H9 (cell line): ENCODE measurements around the gene YEATS2. TPM values are rescaled to one million over a fixed set of nuclear protein-coding genes. Genes with fewer than 3 reads are reported as not detected.

Source experiments
- DNase-seq: peaks from one replicate; pipeline ENCODE4 v3.0.0-alpha.2; 2017
- H2AFZ ChIP-seq: one replicate; pipeline ENCODE4 v1.6.1; 2013; ENCODE audit warnings: mild to moderate bottlenecking, low read length, control low read depth, moderate library complexity
- H2AK5ac ChIP-seq: 2 replicates; pipeline ENCODE4 v1.6.1; 2013; ENCODE audit warnings: low read length, control low read depth, mixed read lengths; ENCODE audit not compliant: insufficient read length
- H2BK120ac ChIP-seq: one replicate; pipeline ENCODE4 v1.6.1; 2013; ENCODE audit warnings: low read depth, mild to moderate bottlenecking, low read length, control low read depth, inconsistent platforms; ENCODE audit not compliant: poor library complexity, severe bottlenecking
- H2BK12ac ChIP-seq: 2 replicates; pipeline ENCODE4 v1.6.1; 2013; ENCODE audit warnings: low read length, control low read depth, mixed read lengths, low read depth; ENCODE audit not compliant: insufficient read length
- H2BK15ac ChIP-seq: 2 replicates; pipeline ENCODE4 v1.6.1; 2013; ENCODE audit warnings: low read depth, low read length, control low read depth
- H2BK20ac ChIP-seq: one replicate; pipeline ENCODE4 v1.6.1; 2013; ENCODE audit warnings: low read depth, mild to moderate bottlenecking, low read length, control low read depth, inconsistent platforms; ENCODE audit not compliant: poor library complexity, severe bottlenecking
- H2BK5ac ChIP-seq: 2 replicates; pipeline ENCODE4 v1.6.1; 2013; ENCODE audit warnings: low read length, control low read depth, mixed read lengths; ENCODE audit not compliant: insufficient read length
- H3K14ac ChIP-seq: 2 replicates; pipeline ENCODE4 v1.6.1; 2013; ENCODE audit warnings: low read length, control low read depth; ENCODE audit not compliant: insufficient read depth
- H3K18ac ChIP-seq: 2 replicates; pipeline ENCODE4 v1.6.1; 2013; ENCODE audit warnings: low read depth, mild to moderate bottlenecking, mixed read lengths, low read length, control low read depth; ENCODE audit not compliant: insufficient read length
- H3K23ac ChIP-seq: 2 replicates; pipeline ENCODE4 v1.6.1; 2013; ENCODE audit warnings: low read length, control low read depth, mixed read lengths, low read depth; ENCODE audit not compliant: insufficient read length
- H3K23me2 ChIP-seq: 2 replicates; pipeline ENCODE4 v1.6.1; 2013; ENCODE audit warnings: low read depth, mild to moderate bottlenecking, mixed read lengths, low read length, control low read depth; ENCODE audit not compliant: insufficient read length, poor library complexity, severe bottlenecking
- H3K27ac ChIP-seq: 2 replicates; pipeline ENCODE4 v1.5.1; 2013; ENCODE audit warnings: low read length, control low read depth, mixed read lengths, low read depth; ENCODE audit not compliant: insufficient read length
- H3K27me3 ChIP-seq: 2 replicates; pipeline ENCODE4 v1.6.1; 2013; ENCODE audit warnings: low read length, control low read depth, inconsistent platforms; ENCODE audit not compliant: insufficient read depth
- H3K4ac ChIP-seq: 2 replicates; pipeline ENCODE4 v1.6.1; 2013; ENCODE audit warnings: low read depth, mild to moderate bottlenecking, control low read depth, inconsistent platforms, low read length, moderate library complexity
- H3K4me1 ChIP-seq: 2 replicates; pipeline ENCODE4 v1.6.1; 2013; ENCODE audit warnings: low read length, control low read depth, inconsistent platforms; ENCODE audit not compliant: insufficient read depth
- H3K4me2 ChIP-seq: 2 replicates; pipeline ENCODE4 v1.6.1; 2013; ENCODE audit warnings: low read length, control low read depth, mixed read lengths; ENCODE audit not compliant: insufficient read length, insufficient read depth
- H3K56ac ChIP-seq: 2 replicates; pipeline ENCODE4 v1.6.1; 2013; ENCODE audit warnings: low read depth, mild to moderate bottlenecking, mixed read lengths, low read length, control low read depth; ENCODE audit not compliant: insufficient read length
- H3K79me1 ChIP-seq: 2 replicates; pipeline ENCODE4 v1.6.1; 2013; ENCODE audit warnings: low read depth, mild to moderate bottlenecking, moderate library complexity, low read length, control low read depth, inconsistent platforms; ENCODE audit not compliant: insufficient read depth, poor library complexity, severe bottlenecking
- H3K79me2 ChIP-seq: 2 replicates; pipeline ENCODE4 v1.6.1; 2013; ENCODE audit warnings: low read length, control low read depth, inconsistent platforms; ENCODE audit not compliant: insufficient read depth
- H3K9ac ChIP-seq: 2 replicates; pipeline ENCODE4 v1.6.1; 2013; ENCODE audit warnings: low read length, control low read depth, mixed read lengths; ENCODE audit not compliant: insufficient read length; ENCODE audit errors: extremely low read depth
- H3K9me3 ChIP-seq: one replicate; pipeline ENCODE4 v1.6.1; 2013; ENCODE audit warnings: low read depth, low read length, inconsistent platforms; ENCODE audit not compliant: control insufficient read depth
- H3T11ph ChIP-seq: one replicate; pipeline ENCODE4 v1.6.1; 2013; ENCODE audit warnings: mild to moderate bottlenecking, low read length, control low read depth, inconsistent platforms
- H4K20me1 ChIP-seq: one replicate; pipeline ENCODE4 v1.6.1; 2013; ENCODE audit not compliant: control insufficient read depth, insufficient read length, insufficient read depth
- H4K5ac ChIP-seq: 2 replicates; pipeline ENCODE4 v1.6.1; 2013; ENCODE audit warnings: low read depth, mild to moderate bottlenecking, mixed read lengths, low read length, control low read depth; ENCODE audit not compliant: insufficient read length
- H4K8ac ChIP-seq: replicated peaks from 2 replicates; pipeline ENCODE4 v1.6.1; 2013; ENCODE audit warnings: low read length, control low read depth, mixed read lengths, low read depth; ENCODE audit not compliant: insufficient read length
- H4K91ac ChIP-seq: 2 replicates; pipeline ENCODE4 v1.6.1; 2013; ENCODE audit warnings: low read depth, mild to moderate bottlenecking, moderate library complexity, mixed read lengths, low read length, control low read depth; ENCODE audit not compliant: insufficient read length
- H3K27ac Mint-ChIP-seq, 3 experiments: 2 replicates in 2 of 3; 3 replicates in 1 of 3; pipeline ENCODE4 v1.8.0; 2020 to 2021; ENCODE audit warnings: mixed read lengths in 3 of 3, mild to moderate bottlenecking in 1 of 3, moderate library complexity in 1 of 3
- H3K27me3 Mint-ChIP-seq: 2 replicates; pipeline ENCODE4 v1.8.0; 2021; ENCODE audit warnings: low read depth, mild to moderate bottlenecking, moderate library complexity, mixed read lengths
- H3K36me3 Mint-ChIP-seq, 3 experiments: 2 replicates in 2 of 3; 3 replicates in 1 of 3; pipeline ENCODE4 v1.8.0; 2020 to 2021; ENCODE audit warnings: low read depth in 3 of 3, mixed read lengths in 3 of 3; ENCODE audit not compliant: insufficient read depth in 1 of 3
- H3K4me1 Mint-ChIP-seq, 2 experiments: 2 replicates each; pipeline ENCODE4 v1.8.0; 2020; ENCODE audit warnings: mixed read lengths in 2 of 2
- H3K4me3 Mint-ChIP-seq, 2 experiments: 2 replicates in 1 of 2; 3 replicates in 1 of 2; pipeline ENCODE4 v1.8.0; 2020 to 2021; ENCODE audit warnings: mild to moderate bottlenecking in 2 of 2, mixed read lengths in 2 of 2, moderate library complexity in 1 of 2
- H3K9me3 Mint-ChIP-seq, 2 experiments: 2 replicates in 1 of 2; 3 replicates in 1 of 2; pipeline ENCODE4 v1.8.0; 2020; ENCODE audit warnings: mild to moderate bottlenecking in 2 of 2, mixed read lengths in 2 of 2, moderate library complexity in 1 of 2
- CTCF ChIP-seq: fragments of 200-600 bp; sonication (generic); conservative IDR thresholded peaks from 3 replicates; pipeline ENCODE4 v1.8.0; 2021; ENCODE audit warnings: antibody characterized with exemption, mild to moderate bottlenecking
- WGBS: extraction: QIAGEN DNeasy Blood & Tissue Kit; methylation state at CpG from one replicate; pipeline ENCODE4 v1.1.7; 2013; ENCODE audit warnings: missing lambda C conversion rate, low lambda C conversion rate, mixed read lengths; ENCODE audit not compliant: insufficient read length; ENCODE audit errors: extremely low coverage; 5-methylcytosine and 5-hydroxymethylcytosine counted together
- total RNA-seq: library from RNA; stranded (reverse); gene quantifications from 2 replicates; pipeline ENCODE4 v1.2.1, GENCODE V29; 2021

YEATS2 gene
- total RNA-seq, 1 experiment from 2014 or later: 40.3 TPM

GRCh38 chr3:183687705-183688104 is 9.9 kb upstream of the YEATS2 start:
- H2BK5ac ChIP-seq: no peak overlapping the region
- H4K8ac ChIP-seq: no peak overlapping the region
- H2AFZ ChIP-seq: no peak overlapping the region
- H4K20me1 ChIP-seq: no peaks in the 10 kb centered on the region
- no peak overlapping the region for H2BK20ac ChIP-seq
- no peak for DNase-seq
- no peaks in the 10 kb centered on the region for H3K9me3 ChIP-seq
- Mint-ChIP-seq H3K36me3 (peaks cover 0 to under 1% (median under 1%) of the 10 kb centered on the region in 3 experiments; a peak in 3 of 7 replicates), H3K9me3 (no peaks in the 10 kb centered on the region), H3K27me3 (no peaks in the 10 kb centered on the region), H3K4me3 (no peak overlapping the region), H3K27ac (no peak overlapping the region), H3K4me1 (no peaks in the 10 kb centered on the region)
- H3K4me1 ChIP-seq: no peaks in the 10 kb centered on the region
- H3K4ac ChIP-seq: no peak overlapping the region
- no peaks in the 10 kb centered on the region for H3K79me1 ChIP-seq
- no CpG with 5 or more reads among the region's 6 CpGs for WGBS
- H3K4me2 ChIP-seq: no peak overlapping the region
- no peak overlapping the region for H3K18ac ChIP-seq
- H2BK15ac ChIP-seq: no peak overlapping the region
- H3K23ac ChIP-seq: no peak overlapping the region
- H3K27me3 ChIP-seq: no peaks in the 10 kb centered on the region
- no peak overlapping the region for H3T11ph ChIP-seq
- H4K5ac ChIP-seq: no peak overlapping the region
- no peak overlapping the region for H2AK5ac ChIP-seq
- no peak for TF ChIP-seq CTCF
- no peak overlapping the region for H3K27ac ChIP-seq
- no peak overlapping the region for H3K56ac ChIP-seq
- H4K91ac ChIP-seq: no peak overlapping the region
- no peak overlapping the region for H3K9ac ChIP-seq
- H3K14ac ChIP-seq: no peak overlapping the region
- no peaks in the 10 kb centered on the region for H3K79me2 ChIP-seq
- no peak overlapping the region for H2BK120ac ChIP-seq
- H2BK12ac ChIP-seq: no peak overlapping the region
- no peaks in the 10 kb centered on the region for H3K23me2 ChIP-seq
